HG02623 (cell line): ENCODE measurements around the gene GLIS1.

Source experiments
- ATAC-seq: cut with Tn5 transposase; IDR thresholded peaks from one replicate; pipeline ENCODE4 v1.9.1; 2021; ENCODE audit warnings: moderate library complexity; ENCODE audit not compliant: unreplicated experiment

GLIS1 gene

GRCh38 chr1:53458634-53459033 is 280.3 kb downstream of the GLIS1 start:
- no peak for ATAC-seq
